Measurements from ENCODE around the gene LXN.

- no peak for TF ChIP-seq EP300 (IDR thresholded peaks at IDR 0.05; ENCODE audit: borderline replicate concordance in 1 of 2, low read depth in 2 of 2, low read length in 2 of 2)
- TF ChIP-seq RNF2 (IDR thresholded peaks at IDR 0.05; ENCODE audit: borderline replicate concordance, low read depth, low read length, missing control alignments, poor library complexity, severe bottlenecking) = no peak
- no peak for TF ChIP-seq POLR2A (IDR thresholded peaks at IDR 0.05; ENCODE audit: control extremely low read depth in 1 of 2, low read depth in 2 of 2, low read length in 2 of 2)
- no peak for TF ChIP-seq CBX8 (IDR thresholded peaks at IDR 0.05; ENCODE audit: borderline replicate concordance, low read depth, low read length)
- TF ChIP-seq ZNF274 (IDR thresholded peaks at IDR 0.05; ENCODE audit: borderline replicate concordance, extremely low read depth, low read length) = no peak
- TF ChIP-seq CEBPB (IDR thresholded peaks at IDR 0.05; ENCODE audit: low read depth, low read length) = no peak
- no peak for TF ChIP-seq CTCF (IDR thresholded peaks at IDR 0.05; ENCODE audit: control extremely low read depth in 1 of 3, insufficient read depth in 1 of 3, low read depth in 1 of 3, low read length in 3 of 3)
Measured at GRCh38 chr3:158713094-158713499, 40.6 kb upstream of the LXN start.

Measured in H1 (cell line).